HG03439 (cell line): Measurements from ENCODE around the gene ZNF763.
"Not testable (repeated sequence)": the region's sequence is repeated elsewhere in the genome, so short reads cannot be mapped to it uniquely, and the experiment has no call there.

Source experiments
- ATAC-seq: cut with Tn5 transposase; IDR thresholded peaks from one replicate; pipeline ENCODE4 v1.9.1; 2021; ENCODE audit warnings: mild to moderate bottlenecking, moderate library complexity; ENCODE audit not compliant: unreplicated experiment

Gene ZNF763

GRCh38 chr19:11970174-11970573 is 5.3 kb downstream of the ZNF763 start:
- ATAC-seq = no peak

- no peak for ATAC-seq
Measured at GRCh38 chr19:11971041-11971440, 6.2 kb downstream of the ZNF763 start.

GRCh38 chr19:11973019-11973810 is 8.4 kb downstream of the ZNF763 start:
- no peak for ATAC-seq

- no peak for ATAC-seq
Measured at GRCh38 chr19:11978492-11979100, 13.8 kb downstream of the ZNF763 start.

- ATAC-seq = no peak
Measured at GRCh38 chr19:11979527-11979926, 14.7 kb downstream of the ZNF763 start.

- ATAC-seq = no peak
Measured at GRCh38 chr19:11982526-11982925, 17.7 kb downstream of the ZNF763 start.

GRCh38 chr19:11984986-11985385 is 20.1 kb downstream of the ZNF763 start:
- no peak for ATAC-seq

GRCh38 chr19:11986754-11987153 is 21.9 kb downstream of the ZNF763 start:
- ATAC-seq = no peak

GRCh38 chr19:11987405-11988281 is 22.8 kb downstream of the ZNF763 start:
- peak; percentile 62 for ATAC-seq

- ATAC-seq = no peak
Measured at GRCh38 chr19:11989112-11989456, 24.2 kb downstream of the ZNF763 start.

- not testable (repeated sequence) for ATAC-seq
Measured at GRCh38 chr19:11991921-11992320, 27.1 kb downstream of the ZNF763 start.

- no peak for ATAC-seq
Measured at GRCh38 chr19:11995174-11995573, 30.3 kb downstream of the ZNF763 start.

- peak; percentile 66 for ATAC-seq
Measured at GRCh38 chr19:12000152-12000981, 35.5 kb downstream of the ZNF763 start.

GRCh38 chr19:12015015-12015752 is 50.3 kb downstream of the ZNF763 start:
- no peak for ATAC-seq

GRCh38 chr19:12015753-12016116 is 50.9 kb downstream of the ZNF763 start:
- ATAC-seq = no peak
